ENCODE results near the gene DDAH1.

DNA sequence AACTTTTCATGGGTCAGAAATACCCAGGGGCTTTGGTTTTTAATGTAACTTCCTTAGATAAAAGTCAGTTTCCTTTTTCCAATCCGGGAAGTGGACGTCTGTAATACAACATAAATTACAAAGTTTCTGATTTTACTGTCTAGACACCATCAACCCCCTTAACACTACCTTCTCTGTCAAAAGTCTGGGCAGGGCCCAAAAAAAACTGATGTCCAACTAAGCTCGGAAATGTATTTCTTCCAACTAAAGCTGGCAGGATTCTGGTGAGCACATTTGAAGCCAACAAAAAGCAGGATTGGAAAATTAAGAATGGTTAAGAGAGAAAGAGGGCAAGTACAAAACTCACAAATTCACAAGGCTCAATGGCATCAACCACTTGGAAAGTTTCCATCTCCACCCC, 24.3 kb downstream of the DDAH1 start:
- TF ChIP-seq, protein P1, sequence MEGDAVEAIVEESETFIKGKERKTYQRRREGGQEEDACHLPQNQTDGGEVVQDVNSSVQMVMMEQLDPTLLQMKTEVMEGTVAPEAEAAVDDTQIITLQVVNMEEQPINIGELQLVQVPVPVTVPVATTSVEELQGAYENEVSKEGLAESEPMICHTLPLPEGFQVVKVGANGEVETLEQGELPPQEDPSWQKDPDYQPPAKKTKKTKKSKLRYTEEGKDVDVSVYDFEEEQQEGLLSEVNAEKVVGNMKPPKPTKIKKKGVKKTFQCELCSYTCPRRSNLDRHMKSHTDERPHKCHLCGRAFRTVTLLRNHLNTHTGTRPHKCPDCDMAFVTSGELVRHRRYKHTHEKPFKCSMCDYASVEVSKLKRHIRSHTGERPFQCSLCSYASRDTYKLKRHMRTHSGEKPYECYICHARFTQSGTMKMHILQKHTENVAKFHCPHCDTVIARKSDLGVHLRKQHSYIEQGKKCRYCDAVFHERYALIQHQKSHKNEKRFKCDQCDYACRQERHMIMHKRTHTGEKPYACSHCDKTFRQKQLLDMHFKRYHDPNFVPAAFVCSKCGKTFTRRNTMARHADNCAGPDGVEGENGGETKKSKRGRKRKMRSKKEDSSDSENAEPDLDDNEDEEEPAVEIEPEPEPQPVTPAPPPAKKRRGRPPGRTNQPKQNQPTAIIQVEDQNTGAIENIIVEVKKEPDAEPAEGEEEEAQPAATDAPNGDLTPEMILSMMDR (IDR thresholded peaks at IDR 0.05): no peak
- no peak for TF ChIP-seq POLR2A (IDR thresholded peaks at IDR 0.05)

Measured in uterus (tissue), 2 donors.